Ovary (tissue), 9 donors: ENCODE data around the gene MUC6. TPM values are rescaled to one million over a fixed set of nuclear protein-coding genes. Genes with fewer than 3 reads are reported as not detected.

Source experiments
- DNase-seq, 5 donors: peaks; one replicate each; pipeline ENCODE4 v3.0.0-alpha.2; 2019 to 2020
- H3K27ac ChIP-seq, 2 donors: fragments of 200-600 bp; one replicate each; pipeline versions ENCODE4 v1.5.1 to v1.8.0; 2019 to 2022
- H3K27me3 ChIP-seq: fragments of 200-600 bp; one replicate; pipeline ENCODE4 v1.8.0; 2022
- H3K36me3 ChIP-seq: fragments of 200-600 bp; sonication (generic); one replicate; pipeline ENCODE4 v1.5.1; 2019
- H3K4me1 ChIP-seq: one replicate; pipeline ENCODE4 v1.8.1; 2013; ENCODE audit warnings: mild to moderate bottlenecking, moderate library complexity; ENCODE audit not compliant: insufficient read depth
- H3K4me3 ChIP-seq: fragments of 200-600 bp; sonication (generic); one replicate; pipeline ENCODE4 v1.5.1; 2017
- H3K9me3 ChIP-seq, 2 donors: fragments of 200-600 bp in 1 of 2; sonication (generic) in 1 of 2; one replicate each; pipeline versions ENCODE4 v1.5.1 to v1.8.1; 2013 to 2019; ENCODE audit warnings: mild to moderate bottlenecking in 1 of 2, moderate library complexity in 1 of 2
- CTCF ChIP-seq, 3 donors: fragments of 450-650 bp in 2 of 3; fragments of 200-600 bp in 1 of 3; IDR thresholded peaks; one replicate each; pipeline versions ENCODE4 v1.5.1 to v1.8.0; 2016 to 2022; ENCODE audit warnings: antibody characterized with exemption in 3 of 3, mild to moderate bottlenecking in 1 of 3
- EP300 ChIP-seq: sonication (generic); formaldehyde crosslinking; IDR thresholded peaks from one replicate; pipeline ENCODE4 v1.6.1; 2017; ENCODE audit warnings: antibody characterized with exemption
- POLR2A ChIP-seq: fragments of 450-650 bp; IDR thresholded peaks from one replicate; pipeline ENCODE4 v1.6.1; 2017; ENCODE audit warnings: antibody characterized with exemption, mild to moderate bottlenecking, moderate library complexity
- WGBS, 3 donors: extraction: QIAGEN DNeasy Blood & Tissue Kit in 1 of 3; methylation state at CpG; one replicate each; pipeline versions ENCODE4 v1.1.5 to v1.1.7; 2013 to 2017; 5-methylcytosine and 5-hydroxymethylcytosine counted together
- intact Hi-C, 4 donors: fragments of 100-400 bp; cut with DNase I; formaldehyde crosslinking; loops; one replicate each; pipeline versions ENCODE4 v1.11.0 to v1.15.1; 2022 to 2023
- polyA plus RNA-seq, 2 donors: library from polyadenylated mRNA; stranded (reverse); fragments of 200-250 nt in 1 of 2; fragments of 350-450 nt in 1 of 2; fragmentation: Illumina TruSeq in 1 of 2; extraction: RNeasy Lipid Tissue Mini Kit (QIAGEN cat#74804) in 1 of 2; gene quantifications; one replicate each; pipeline ENCODE4 v1.2.3, GENCODE V29; 2013 to 2014
- total RNA-seq, 7 donors: library from RNA; depleted of rRNA in 2 of 7; stranded (reverse); fragments of >200 nt in 2 of 7; fragmentation: NEBNext Ultra II Directional in 3 of 7; extraction: Animal tissue kit (Norgen Biotek cat#: 25700) in 3 of 7; gene quantifications; one replicate each; pipeline versions ENCODE4 v1.1.0 to v1.2.4, GENCODE V29; 2016 to 2023
- donor health status: DM: no; HTN: no; CAD: no; lungs with moderate emphysema.
- donor health status: DM: no; HTN: no; CAD: no.
- donor health status: Bipolar disorder and iron deficiency.
- donor health status: DM: yes; HTN: yes; CAD: no.
- donor health status: DM: no; HTN: no; CAD: no.
- donor health status: DM: yes; HTN: yes; CAD: no.

Gene MUC6
- total and polyA plus RNA-seq, 9 donors = 0.02 to 7.2 (median 0.31) TPM; not detected in 1

GRCh38 chr11:1022908-1023810 lies 13.4 kb downstream of the MUC6 start:
- Histone ChIP-seq H3K36me3 (no peaks in the 10 kb centered on the region), H3K27ac (no peak overlapping the region), H3K4me3 (no peak overlapping the region), H3K4me1 (no peaks in the 10 kb centered on the region), H3K27me3 (no peaks in the 10 kb centered on the region), H3K9me3 (no peaks in the 10 kb centered on the region)
- DNase-seq = no peak
- 88 to 92% (median 92%) methylated on average over 28 of the region's 28 CpGs for WGBS, 3 donors
- TF ChIP-seq CTCF (IDR thresholded peaks at IDR 0.05) (no peak), EP300 (no peak), POLR2A (no peak)
- intact Hi-C loops = no loop called here

- Histone ChIP-seq H3K4me1 (no peaks in the 10 kb centered on the region), H3K27ac (no peak overlapping the region), H3K9me3 (no peaks in the 10 kb centered on the region), H3K27me3 (no peaks in the 10 kb centered on the region), H3K4me3 (no peak overlapping the region), H3K36me3 (no peaks in the 10 kb centered on the region)
- TF ChIP-seq CTCF (IDR thresholded peaks at IDR 0.05) = no peak
- no peak for TF ChIP-seq POLR2A
- TF ChIP-seq EP300 = no peak
- 95 to 96% (median 96%) methylated on average over 7 of the region's 7 CpGs for WGBS, 3 donors
- DNase-seq = no peak
- intact Hi-C loops = no loop called here
Measured at GRCh38 chr11:1022411-1022810, 14.1 kb downstream of the MUC6 start.

- Histone ChIP-seq H3K36me3 (no peaks in the 10 kb centered on the region), H3K27me3 (no peaks in the 10 kb centered on the region), H3K4me1 (no peaks in the 10 kb centered on the region), H3K27ac (no peak overlapping the region), H3K4me3 (no peak overlapping the region), H3K9me3 (no peaks in the 10 kb centered on the region)
- no peak for TF ChIP-seq CTCF (IDR thresholded peaks at IDR 0.05)
- no peak for TF ChIP-seq POLR2A
- TF ChIP-seq EP300 = no peak
- whole genome bisulfite sequencing, 3 donors = 89 to 92% (median 90%) methylated on average over 18 to 19 of the region's 19 CpGs
- intact Hi-C loops = no loop called here
- no peak for DNase-seq
Measured at GRCh38 chr11:1020211-1020905, 16.2 kb downstream of the MUC6 start.

GRCh38 chr11:1019321-1019910 lies 17.1 kb downstream of the MUC6 start:
- TF ChIP-seq CTCF (IDR thresholded peaks at IDR 0.05) (no peak), EP300 (no peak), POLR2A (no peak)
- no peaks in the 10 kb centered on the region for H3K9me3 ChIP-seq
- no peak overlapping the region for H3K27ac ChIP-seq
- H3K36me3 ChIP-seq = no peaks in the 10 kb centered on the region
- WGBS, 3 donors = 83 to 85% (median 83%) methylated on average over 21 of the region's 21 CpGs
- DNase-seq = no peak
- no peaks in the 10 kb centered on the region for H3K27me3 ChIP-seq
- H3K4me3 ChIP-seq = no peak overlapping the region
- intact Hi-C loops = no loop called here
- H3K4me1 ChIP-seq = no peaks in the 10 kb centered on the region
